GM21423 (cell line): ENCODE results near the gene UBA6.
A peak's percentile ranks its signal among the peaks of the same experiment; 100 is the strongest.
"Not testable (repeated sequence)": the region's sequence is repeated elsewhere in the genome, so short reads cannot be mapped to it uniquely, and the experiment has no call there.

Experiments
- ATAC-seq: cut with Tn5 transposase; IDR thresholded peaks from one replicate; pipeline ENCODE4 v1.9.1; 2021; ENCODE audit warnings: mild to moderate bottlenecking, moderate library complexity; ENCODE audit not compliant: unreplicated experiment

The UBA6 gene

GRCh38 chr4:67700738-67701516, at the start of gene UBA6:
UBA6 (minus strand) TSS chr4:67701155; CDS start chr4:67701119, 36 bp downstream.
- ATAC-seq, result peak; percentile 98

DNA sequence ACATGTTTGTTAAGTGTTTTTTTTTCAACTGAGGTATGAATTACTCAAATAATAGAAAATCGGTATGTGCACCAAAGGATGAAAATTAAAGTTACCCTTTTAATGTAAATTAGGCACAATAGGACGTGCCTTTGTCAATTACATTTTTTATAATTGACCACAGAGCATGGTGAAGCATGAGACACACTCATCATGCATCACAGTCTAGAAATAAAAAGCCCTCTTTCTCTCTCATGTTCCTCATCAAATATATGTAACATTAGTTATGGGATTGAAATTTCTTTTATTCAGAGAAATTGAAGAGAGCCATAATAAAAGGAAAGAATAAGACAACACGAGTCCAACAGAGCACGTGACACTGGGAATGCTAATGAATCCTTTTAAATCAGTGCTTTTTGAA, 49.7 kb upstream of the UBA6 start:
- ATAC-seq, result no peak

DNA sequence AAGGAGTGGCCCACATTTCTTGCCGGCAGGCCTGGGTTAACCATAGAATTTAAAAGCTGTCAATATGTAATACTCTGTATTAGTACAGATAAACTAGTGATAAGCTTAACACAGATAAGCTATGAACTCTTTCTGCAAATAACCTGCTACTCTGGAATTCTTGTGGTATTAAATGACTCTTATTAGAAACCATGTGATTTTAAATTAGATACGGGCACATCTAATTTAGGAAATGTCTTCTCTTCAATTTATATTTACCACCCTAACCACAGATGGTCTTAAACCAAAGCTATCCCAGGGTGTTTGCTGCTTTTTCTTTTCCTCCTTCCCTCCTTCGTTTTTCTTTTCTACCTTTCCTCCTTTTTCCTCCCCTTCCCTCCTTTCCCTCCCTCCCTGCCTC, 48.3 kb upstream of the UBA6 start:
- no peak for ATAC-seq

DNA sequence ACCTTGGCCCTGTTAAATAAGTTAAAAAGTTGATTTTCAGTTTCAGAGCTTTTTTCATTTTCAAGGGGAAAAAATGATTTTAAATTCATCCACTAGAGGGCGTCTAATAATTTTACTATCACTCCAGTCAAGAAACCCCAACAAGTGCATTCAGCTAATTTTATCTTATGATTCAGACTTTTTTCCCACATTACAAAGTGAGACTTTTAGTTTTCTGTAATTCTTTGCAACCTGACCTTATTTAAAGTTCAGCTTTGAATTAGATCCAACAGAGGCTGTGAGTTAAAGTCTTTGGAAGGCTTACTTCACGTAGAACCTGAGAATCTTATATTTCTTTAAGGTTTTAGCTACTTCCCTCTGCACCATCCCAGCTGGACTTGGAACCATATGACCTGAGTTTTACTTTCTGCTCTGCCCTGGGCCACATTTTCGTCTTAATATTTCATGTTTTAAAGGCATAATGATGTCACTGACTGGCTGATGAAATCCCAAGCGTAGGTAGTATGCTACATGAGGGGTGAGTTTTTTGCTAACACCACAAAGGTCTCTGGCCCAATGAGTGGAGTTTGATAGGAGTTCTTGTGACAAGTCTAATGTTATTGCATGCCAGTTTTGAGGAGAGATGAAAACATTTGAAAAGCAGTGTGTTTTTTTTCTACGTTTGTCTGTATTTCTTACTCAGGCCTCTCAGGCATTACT, 46.0 kb upstream of the UBA6 start:
- no peak for ATAC-seq

DNA sequence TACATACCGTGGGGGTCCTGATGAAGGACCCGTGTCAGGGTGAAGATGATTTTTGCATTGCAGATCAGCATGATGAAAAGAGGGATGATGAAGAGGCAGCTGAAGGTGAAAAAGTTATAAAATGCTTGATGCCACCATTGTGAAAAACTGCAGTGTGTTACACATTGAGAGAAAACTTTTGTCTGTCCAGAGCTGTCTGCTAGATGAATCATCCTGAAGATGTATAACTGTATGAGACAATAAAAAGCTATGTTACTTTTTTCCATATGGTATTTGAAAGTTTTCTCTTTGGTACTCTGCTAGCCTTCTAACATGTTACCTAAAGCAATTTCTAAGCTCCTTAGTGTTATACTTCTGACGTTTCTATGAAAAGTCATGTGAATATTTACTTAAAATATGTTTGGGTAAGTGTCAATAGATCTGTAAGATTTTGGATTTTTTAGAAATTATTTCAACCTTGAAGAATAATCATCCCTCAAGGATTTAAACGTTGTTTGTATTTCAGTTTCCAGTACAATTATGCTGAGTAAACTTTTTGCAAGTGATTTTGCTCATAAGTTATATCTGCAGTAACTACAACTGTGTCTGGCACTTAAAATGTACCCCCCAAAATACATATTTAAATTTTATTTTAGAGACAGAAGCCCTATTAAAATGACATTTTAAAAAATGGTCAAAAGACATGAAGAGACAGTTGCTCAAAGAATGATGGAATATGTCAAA, 43.8 kb upstream of the UBA6 start:
- ATAC-seq, result no peak

DNA sequence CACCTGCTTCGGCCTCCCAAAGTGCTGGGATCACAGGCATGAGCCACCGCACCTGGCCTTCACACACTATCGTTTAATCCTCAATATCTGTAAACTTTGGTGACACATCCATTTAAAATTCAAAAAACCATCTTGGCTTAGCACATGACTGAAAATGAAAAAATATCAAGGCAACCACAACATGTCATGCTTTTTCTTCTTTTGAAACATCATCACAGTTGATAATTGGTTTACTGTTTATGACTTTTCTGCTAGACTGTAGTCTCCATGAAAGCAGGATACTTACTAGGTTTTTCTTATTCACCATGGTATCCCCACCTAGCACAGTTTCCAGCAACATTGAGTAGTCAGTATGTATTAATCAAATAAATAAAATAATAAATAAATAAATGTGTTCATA, 42.2 kb upstream of the UBA6 start:
- ATAC-seq, result no peak

GRCh38 chr4:67736262-67736661, 35.3 kb upstream of the UBA6 start:
- no peak for ATAC-seq

DNA sequence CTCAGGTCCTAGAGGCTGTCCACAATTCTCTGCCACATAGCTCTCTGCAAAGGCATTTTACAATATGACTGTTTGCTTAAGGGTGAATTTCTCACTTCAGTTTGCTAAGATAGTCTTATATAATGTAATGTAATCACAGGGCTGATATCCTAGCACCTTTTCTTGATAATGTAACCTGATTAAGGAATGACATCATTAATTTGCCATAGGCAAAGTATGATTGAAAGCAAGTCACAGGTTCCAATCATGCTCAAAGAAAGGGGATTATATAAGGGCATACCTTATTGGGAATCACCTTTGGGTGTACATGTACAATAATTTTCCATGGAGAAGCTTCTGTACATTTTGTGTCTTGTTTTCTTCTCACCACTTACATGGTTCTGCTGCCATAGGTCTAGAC, 34.4 kb upstream of the UBA6 start:
- no peak for ATAC-seq

GRCh38 chr4:67730511-67730910, 29.6 kb upstream of the UBA6 start:
- not testable (repeated sequence) for ATAC-seq

- no peak for ATAC-seq
These were observed 26.3 kb upstream of the UBA6 start for GRCh38 chr4:67727124-67727850.

- no peak for ATAC-seq
These were observed 25.0 kb upstream of the UBA6 start for GRCh38 chr4:67725981-67726380.

DNA sequence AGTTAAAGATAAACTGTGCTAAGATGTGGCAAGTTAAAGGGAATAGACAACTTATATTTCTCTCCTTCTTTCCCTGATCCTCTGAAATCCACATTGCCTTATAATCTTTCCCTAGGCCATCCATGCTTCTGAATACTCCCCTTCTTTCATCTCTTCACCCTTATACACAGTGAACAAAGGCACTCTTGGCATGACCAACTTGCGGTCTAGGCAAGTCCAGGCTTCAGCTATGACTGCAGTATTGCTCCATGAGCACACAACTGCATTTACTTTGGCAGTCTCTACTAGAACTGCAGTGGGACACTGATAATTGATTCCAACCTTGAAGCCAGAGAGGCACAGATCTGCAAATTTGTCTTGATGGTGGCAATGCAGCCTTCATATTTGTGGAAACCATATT, 24.2 kb upstream of the UBA6 start:
- no peak for ATAC-seq

DNA sequence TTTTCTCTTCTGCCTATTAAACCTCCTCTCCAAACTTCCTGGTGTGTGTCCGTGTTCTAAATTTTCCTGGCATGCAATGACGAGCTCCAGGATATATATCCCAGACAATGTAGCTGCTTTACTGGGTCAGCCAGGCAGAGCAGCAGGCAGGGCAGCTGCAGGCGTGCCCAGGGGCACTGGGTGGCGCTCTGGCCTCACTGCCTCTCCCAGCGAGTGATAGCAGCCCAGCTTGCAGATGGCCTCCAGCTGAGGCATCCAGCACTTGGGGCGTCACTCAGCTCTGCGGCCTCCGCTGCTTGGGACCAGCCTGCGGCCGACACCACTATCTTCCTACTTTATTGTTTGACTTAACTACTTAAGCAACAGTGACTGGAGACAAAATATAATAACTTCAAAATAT, 23.0 kb upstream of the UBA6 start:
- no peak for ATAC-seq

DNA sequence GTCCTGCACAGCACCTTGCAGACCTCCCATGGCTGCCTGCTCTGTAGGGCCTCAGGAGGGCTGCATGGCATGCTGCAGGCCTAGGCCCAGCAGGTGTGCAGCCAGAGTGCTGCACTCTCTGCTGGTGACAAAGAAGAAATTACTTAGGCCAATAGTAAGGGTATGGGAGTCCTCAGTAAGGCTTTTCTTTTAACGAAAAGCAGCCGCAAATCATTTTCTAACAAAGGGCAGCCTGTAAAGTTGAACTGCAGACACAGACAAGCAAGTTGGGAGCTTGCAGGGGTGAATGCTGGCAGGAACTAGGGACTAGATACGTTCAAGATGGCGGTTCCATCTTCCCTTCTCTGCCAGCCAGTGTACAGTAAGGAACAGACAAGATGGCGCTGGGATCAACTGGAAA, 22.4 kb upstream of the UBA6 start:
- no peak for ATAC-seq

- ATAC-seq, result no peak
These were observed 21.0 kb upstream of the UBA6 start for GRCh38 chr4:67721770-67722597.

GRCh38 chr4:67721315-67721769, 20.4 kb upstream of the UBA6 start:
- ATAC-seq, result no peak

- ATAC-seq, result no peak
These were observed 19.1 kb upstream of the UBA6 start for GRCh38 chr4:67719953-67720617.

GRCh38 chr4:67718848-67719247, 17.9 kb upstream of the UBA6 start:
- no peak for ATAC-seq

GRCh38 chr4:67717586-67717985, 16.6 kb upstream of the UBA6 start:
- no peak for ATAC-seq

GRCh38 chr4:67714955-67715354, 14.0 kb upstream of the UBA6 start:
- ATAC-seq, result no peak
